GM12892 (cell line): ENCODE measurements around the gene PEPD.

Source experiments
- POLR2A ChIP-seq: IDR thresholded peaks from 2 replicates; pipeline ENCODE4 v1.6.1; 2011; ENCODE audit warnings: low read depth, low read length, control low read depth
- POLR2AphosphoS5 ChIP-seq: IDR thresholded peaks from 2 replicates; pipeline ENCODE4 v1.6.1; 2011; ENCODE audit warnings: low read depth, low read length, control low read depth

- TF ChIP-seq POLR2A (no peak), POLR2AphosphoS5 (no peak)
Measured at GRCh38 chr19:33550768-33551167, 29.2 kb upstream of the PEPD start.
